IMR-90 (cell line): ENCODE measurements around the gene FXYD3. TPM values are rescaled to one million over a fixed set of nuclear protein-coding genes. Genes with fewer than 3 reads are reported as not detected.

ENCODE experiments used
- ATAC-seq: fragments of 200-7000 bp; cut with Tn5 transposase; 2 replicates; pipeline ENCODE4 v1.9.1; 2020; ENCODE audit warnings: low read depth, mild to moderate bottlenecking, moderate library complexity
- BruUV-seq: library from RNA; stranded (reverse); fragments of 400-500 nt; replicated peaks from 2 replicates; lab custom pipeline; 2021; lab: Mats Ljungman, UMichigan
- CTCF ChIA-PET: fragments of 300-600 bp; formaldehyde crosslinking; extraction: SDS; loops from one replicate; lab custom pipeline; 2021; ENCODE audit warnings: antibody characterized with exemption; lab: Yijun Ruan, JAX
- POLR2A ChIA-PET: fragments of 300-600 bp; sonication (Branson Sonifier 250); formaldehyde crosslinking; loops from one replicate; lab custom pipeline; 2022; ENCODE audit warnings: antibody characterized with exemption; ENCODE audit not compliant: unreplicated experiment; lab: Charles Lee
- DNase-seq: peaks from one replicate; pipeline ENCODE4 v3.0.0; 2013
- H2AFZ ChIP-seq: replicated peaks from 2 replicates; pipeline ENCODE3; 2013; ENCODE audit warnings: low read length, mild to moderate bottlenecking; ENCODE audit not compliant: poor library complexity
- H2AK5ac ChIP-seq: 2 replicates; pipeline ENCODE4 v1.6.1; 2013; ENCODE audit warnings: low read depth, low read length, inconsistent platforms
- H2AK9ac ChIP-seq: replicated peaks from 2 replicates; pipeline ENCODE3; 2013; ENCODE audit warnings: mild to moderate bottlenecking, low read depth, low read length, moderate library complexity; ENCODE audit not compliant: poor library complexity
- H2BK120ac ChIP-seq: 2 replicates; pipeline ENCODE4 v1.6.1; 2013; ENCODE audit warnings: low read depth, low read length, inconsistent platforms
- H2BK15ac ChIP-seq: 3 replicates; pipeline ENCODE4 v1.6.1; 2013; ENCODE audit warnings: low read depth, low read length, inconsistent platforms
- H2BK20ac ChIP-seq: 2 replicates; pipeline ENCODE4 v1.6.1; 2013; ENCODE audit warnings: low read depth, mild to moderate bottlenecking, inconsistent platforms, low read length, moderate library complexity
- H2BK5ac ChIP-seq: 2 replicates; pipeline ENCODE4 v1.6.1; 2013; ENCODE audit warnings: mild to moderate bottlenecking, low read depth, low read length, inconsistent platforms; ENCODE audit not compliant: poor library complexity, severe bottlenecking
- H3K14ac ChIP-seq: replicated peaks from 2 replicates; pipeline ENCODE4 v1.6.1; 2013; ENCODE audit warnings: low read depth, low read length, inconsistent platforms
- H3K18ac ChIP-seq: 2 replicates; pipeline ENCODE4 v1.6.1; 2013; ENCODE audit warnings: low read depth, low read length, control low read depth
- H3K23ac ChIP-seq: 2 replicates; pipeline ENCODE4 v1.6.1; 2013; ENCODE audit warnings: low read depth, low read length, inconsistent platforms
- H3K27ac ChIP-seq: 2 replicates; pipeline ENCODE4 v1.5.1; 2013; ENCODE audit warnings: mild to moderate bottlenecking, control low read depth, low read length; ENCODE audit not compliant: insufficient read depth
- H3K27me3 ChIP-seq: 2 replicates; pipeline ENCODE4 v1.6.1; 2013; ENCODE audit warnings: low read length; ENCODE audit not compliant: control insufficient read depth, insufficient read depth
- H3K36me3 ChIP-seq: 2 replicates; pipeline ENCODE4 v1.6.1; 2013; ENCODE audit warnings: low read length, mixed read lengths; ENCODE audit not compliant: control insufficient read depth, insufficient read depth
- H3K4ac ChIP-seq: 2 replicates; pipeline ENCODE4 v1.6.1; 2013; ENCODE audit warnings: low read depth, low read length, inconsistent platforms
- H3K4me1 ChIP-seq: 2 replicates; pipeline ENCODE4 v1.6.1; 2013; ENCODE audit warnings: low read length, mixed read lengths; ENCODE audit not compliant: control insufficient read depth, insufficient read depth
- H3K4me2 ChIP-seq: 2 replicates; pipeline ENCODE4 v1.6.1; 2013; ENCODE audit warnings: low read depth, mild to moderate bottlenecking, control low read depth, low read length, moderate library complexity
- H3K4me3 ChIP-seq: 2 replicates; pipeline ENCODE4 v1.5.1; 2013; ENCODE audit warnings: low read depth, mild to moderate bottlenecking, control low read depth, low read length, moderate library complexity; ENCODE audit not compliant: insufficient read depth
- H3K56ac ChIP-seq: 2 replicates; pipeline ENCODE4 v1.6.1; 2013; ENCODE audit warnings: low read length, inconsistent platforms; ENCODE audit not compliant: insufficient read depth; ENCODE audit errors: extremely low read depth
- H3K79me1 ChIP-seq, 2 experiments: 2 replicates each; pipeline ENCODE4 v1.6.1; 2013; ENCODE audit warnings: low read length in 2 of 2, inconsistent platforms in 1 of 2, low read depth in 1 of 2
- H3K9ac ChIP-seq: 2 replicates; pipeline ENCODE4 v1.6.1; 2013; ENCODE audit warnings: low read depth, low read length, control low read depth
- H3K9me1 ChIP-seq: 2 replicates; pipeline ENCODE4 v1.6.1; 2013; ENCODE audit warnings: low read length, inconsistent platforms; ENCODE audit not compliant: insufficient read depth
- H3K9me3 ChIP-seq: 2 replicates; pipeline ENCODE4 v1.6.1; 2013; ENCODE audit warnings: low read length; ENCODE audit not compliant: control insufficient read depth, insufficient read depth
- H4K20me1 ChIP-seq: 2 replicates; pipeline ENCODE4 v1.6.1; 2013; ENCODE audit warnings: low read length, inconsistent platforms; ENCODE audit not compliant: insufficient read depth
- H4K5ac ChIP-seq: 2 replicates; pipeline ENCODE4 v1.6.1; 2013; ENCODE audit warnings: mild to moderate bottlenecking, low read depth, low read length, control low read depth
- H4K8ac ChIP-seq, 2 experiments: 2 replicates each; pipeline ENCODE4 v1.6.1; 2013; ENCODE audit warnings: low read depth in 2 of 2, low read length in 2 of 2, control low read depth in 1 of 2, inconsistent platforms in 1 of 2
- H4K91ac ChIP-seq: 2 replicates; pipeline ENCODE4 v1.6.1; 2013; ENCODE audit warnings: low read depth, low read length, inconsistent platforms; ENCODE audit not compliant: insufficient read depth
- CEBPB ChIP-seq: IDR thresholded peaks from 2 replicates; pipeline ENCODE4 v1.6.1; 2012; ENCODE audit warnings: low read depth, low read length, improper control_type of control experiment
- CTCF ChIP-seq: conservative IDR thresholded peaks from 2 replicates; pipeline ENCODE4 v1.5.1; 2012; ENCODE audit warnings: mild to moderate bottlenecking, low read depth, low read length, improper control_type of control experiment
- MXI1 ChIP-seq: IDR thresholded peaks from 2 replicates; pipeline ENCODE4 v1.6.1; 2012; ENCODE audit warnings: low read depth, mild to moderate bottlenecking, low read length, moderate library complexity, borderline replicate concordance
- NFE2L2 ChIP-seq: fragments of 150-350 bp; IDR thresholded peaks from 2 replicates; pipeline ENCODE4 v1.6.1; 2016; ENCODE audit warnings: low read depth, mild to moderate bottlenecking, low read length
- RFX5 ChIP-seq: IDR thresholded peaks from 2 replicates; pipeline ENCODE4 v1.8.0; 2012; ENCODE audit warnings: low read depth, mild to moderate bottlenecking, low read length, moderate library complexity
- USF2 ChIP-seq: fragments of 150-350 bp; IDR thresholded peaks from 2 replicates; pipeline ENCODE4 v1.6.1; 2017; ENCODE audit warnings: mild to moderate bottlenecking, antibody characterized with exemption, low read length, low read depth
- WGBS, 2 experiments: methylation state at CpG; one replicate each; pipeline versions ENCODE4 v1.1.5 to v1.1.7; 2013; ENCODE audit warnings: missing lambda C conversion rate in 2 of 2; ENCODE audit not compliant: insufficient read length in 1 of 2; ENCODE audit errors: extremely low coverage in 2 of 2; 5-methylcytosine and 5-hydroxymethylcytosine counted together
- dilution Hi-C: fragments of 300-500 bp; cut with HindIII; formaldehyde crosslinking; loops from one replicate; pipeline ENCODE4 v1.14.3; 2018; ENCODE audit warnings: low sequenced_read_pairs; ENCODE audit not compliant: unreplicated experiment
- in situ Hi-C: fragments of 300-500 bp; cut with MboI; formaldehyde crosslinking; loops from 3 replicates; pipeline ENCODE4 v1.14.3; 2019; ENCODE audit warnings: low sequenced_read_pairs, inconsistent platforms, mixed read lengths
- intact Hi-C: fragments of 100-400 bp; cut with micrococcal nuclease; formaldehyde crosslinking; loops from 2 replicates; pipeline ENCODE4 v1.10.0; 2022
- polyA plus RNA-seq, 3 experiments: library from polyadenylated mRNA; depleted of rRNA; stranded (reverse); fragments of >200 nt; gene quantifications; 2 replicates each; pipeline ENCODE4 v1.2.3, GENCODE V29; 2012; ENCODE audit warnings: low replicate concordance in 1 of 3
- total RNA-seq: library from RNA; depleted of rRNA; stranded (reverse); fragments of >200 nt; gene quantifications from 2 replicates; pipeline ENCODE4 v1.2.3, GENCODE V29; 2012

The FXYD3 gene
- total and polyA plus RNA-seq, 2 of the 4 experiments (the other 2 are of a cell fraction): not detected

- H3K4me2 ChIP-seq: no peak overlapping the region
- ChIA-PET CTCF (no interaction called here), POLR2A (no interaction called here)
- no peak overlapping the region for H3K4me3 ChIP-seq
- no peak overlapping the region for H2BK5ac ChIP-seq
- H4K8ac ChIP-seq: no peak overlapping the region
- no peak overlapping the region for H4K91ac ChIP-seq
- H4K20me1 ChIP-seq: no peaks in the 10 kb centered on the region
- H3K27me3 ChIP-seq: peaks cover 31% of the 10 kb centered on the region
- no peak overlapping the region for H3K14ac ChIP-seq
- BruUV-seq: no TSS peak
- no peak overlapping the region for H3K27ac ChIP-seq
- H2AFZ ChIP-seq: no peak overlapping the region
- H2AK9ac ChIP-seq: no peak overlapping the region
- no peak overlapping the region for H2BK120ac ChIP-seq
- H3K9me1 ChIP-seq: peaks cover 3% of the 10 kb centered on the region; the same call in 1 of the 2 replicates
- H3K56ac ChIP-seq: no peak overlapping the region
- H3K36me3 ChIP-seq: no peaks in the 10 kb centered on the region
- no peak for DNase-seq
- no peak overlapping the region for H3K9ac ChIP-seq
- no peak overlapping the region for H2AK5ac ChIP-seq
- H3K4ac ChIP-seq: no peak overlapping the region
- no peaks in the 10 kb centered on the region for H3K79me1 ChIP-seq
- H2BK15ac ChIP-seq: no peak overlapping the region
- intact Hi-C loops: no loop called here
- no peak overlapping the region for H3K18ac ChIP-seq
- no peak for ATAC-seq
- no peak overlapping the region for H2BK20ac ChIP-seq
- no peaks in the 10 kb centered on the region; the same call in 1 of the 2 replicates for H3K4me1 ChIP-seq
- no peak overlapping the region for H4K5ac ChIP-seq
- H3K23ac ChIP-seq: no peak overlapping the region
- in situ Hi-C loops: no loop called here
- dilution Hi-C loops: no loop called here
- TF ChIP-seq CEBPB (no peak), USF2 (no peak), MXI1 (no peak), CTCF (no peak), RFX5 (no peak), NFE2L2 (no peak)
- no peaks in the 10 kb centered on the region for H3K9me3 ChIP-seq
- WGBS, 2 experiments: 83% methylated on average over 1 of the region's 7 CpGs; no CpG with 5 or more reads in 1 of the 2 experiments
Measured at GRCh38 chr19:35146746-35147459, 31.3 kb downstream of the FXYD3 start.
